ENCODE data around the gene DLK1.

- TF ChIP-seq ZXDC (CRISPR knock-in tag; IDR thresholded peaks at IDR 0.05) = no peak
- no peak for TF ChIP-seq PTBP1 (IDR thresholded peaks at IDR 0.05; ENCODE audit: low read depth, low read length, poor library complexity, severe bottlenecking)
- no peak for TF ChIP-seq RAD51 (IDR thresholded peaks at IDR 0.05; ENCODE audit: borderline replicate concordance)
- TF ChIP-seq TARDBP (CRISPR knock-in tag; IDR thresholded peaks at IDR 0.05) = no peak
- TF ChIP-seq RBM39 (IDR thresholded peaks at IDR 0.05; ENCODE audit: low read depth, low read length, poor library complexity, severe bottlenecking) = no peak
- no peak for TF ChIP-seq KDM1A (CRISPR knock-in tag; IDR thresholded peaks at IDR 0.05)
- no peak for TF ChIP-seq EP300 (IDR thresholded peaks at IDR 0.05; ENCODE audit: low read depth in 2 of 2, low read length in 2 of 2)
- no peak for TF ChIP-seq EP300 (CRISPR knock-in tag; IDR thresholded peaks at IDR 0.05; ENCODE audit: borderline replicate concordance)
- TF ChIP-seq GLMP (CRISPR knock-in tag; IDR thresholded peaks at IDR 0.05; ENCODE audit: borderline replicate concordance) = no peak
Observed at GRCh38 chr14:100785626-100786025, 58.9 kb downstream of the DLK1 start.
